ENCODE results near the gene DUSP15.

DNA sequence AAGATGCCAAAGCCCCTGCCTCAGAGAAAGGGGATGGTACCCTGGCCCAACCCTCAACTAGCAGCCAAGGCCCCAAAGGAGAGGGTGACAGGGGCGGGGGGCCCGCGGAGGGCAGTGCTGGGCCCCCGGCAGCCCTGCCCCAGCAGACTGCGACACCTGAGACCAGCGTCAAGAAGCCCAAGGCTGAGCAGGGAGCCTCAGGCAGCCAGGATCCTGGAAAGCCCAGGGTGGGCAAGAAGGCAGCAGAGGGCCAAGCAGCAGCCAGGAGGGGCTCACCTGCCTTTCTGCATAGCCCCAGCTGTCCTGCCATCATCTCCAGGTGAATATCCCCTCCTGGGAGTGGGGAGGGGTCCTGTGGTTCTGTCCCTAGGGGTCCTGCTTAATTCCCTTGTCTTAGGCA lies 50.1 kb downstream of the DUSP15 start:
- TF ChIP-seq, protein P1, sequence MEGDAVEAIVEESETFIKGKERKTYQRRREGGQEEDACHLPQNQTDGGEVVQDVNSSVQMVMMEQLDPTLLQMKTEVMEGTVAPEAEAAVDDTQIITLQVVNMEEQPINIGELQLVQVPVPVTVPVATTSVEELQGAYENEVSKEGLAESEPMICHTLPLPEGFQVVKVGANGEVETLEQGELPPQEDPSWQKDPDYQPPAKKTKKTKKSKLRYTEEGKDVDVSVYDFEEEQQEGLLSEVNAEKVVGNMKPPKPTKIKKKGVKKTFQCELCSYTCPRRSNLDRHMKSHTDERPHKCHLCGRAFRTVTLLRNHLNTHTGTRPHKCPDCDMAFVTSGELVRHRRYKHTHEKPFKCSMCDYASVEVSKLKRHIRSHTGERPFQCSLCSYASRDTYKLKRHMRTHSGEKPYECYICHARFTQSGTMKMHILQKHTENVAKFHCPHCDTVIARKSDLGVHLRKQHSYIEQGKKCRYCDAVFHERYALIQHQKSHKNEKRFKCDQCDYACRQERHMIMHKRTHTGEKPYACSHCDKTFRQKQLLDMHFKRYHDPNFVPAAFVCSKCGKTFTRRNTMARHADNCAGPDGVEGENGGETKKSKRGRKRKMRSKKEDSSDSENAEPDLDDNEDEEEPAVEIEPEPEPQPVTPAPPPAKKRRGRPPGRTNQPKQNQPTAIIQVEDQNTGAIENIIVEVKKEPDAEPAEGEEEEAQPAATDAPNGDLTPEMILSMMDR (IDR thresholded peaks at IDR 0.05) = no peak
- no peak for TF ChIP-seq POLR2A (IDR thresholded peaks at IDR 0.05)

Data from body of pancreas (tissue), 4 donors.